ENCODE data around the gene SERPINA5.
"Not testable (repeated sequence)": the region's sequence is repeated elsewhere in the genome, so short reads cannot be mapped to it uniquely, and the experiment has no call there.

The SERPINA5 gene

DNA sequence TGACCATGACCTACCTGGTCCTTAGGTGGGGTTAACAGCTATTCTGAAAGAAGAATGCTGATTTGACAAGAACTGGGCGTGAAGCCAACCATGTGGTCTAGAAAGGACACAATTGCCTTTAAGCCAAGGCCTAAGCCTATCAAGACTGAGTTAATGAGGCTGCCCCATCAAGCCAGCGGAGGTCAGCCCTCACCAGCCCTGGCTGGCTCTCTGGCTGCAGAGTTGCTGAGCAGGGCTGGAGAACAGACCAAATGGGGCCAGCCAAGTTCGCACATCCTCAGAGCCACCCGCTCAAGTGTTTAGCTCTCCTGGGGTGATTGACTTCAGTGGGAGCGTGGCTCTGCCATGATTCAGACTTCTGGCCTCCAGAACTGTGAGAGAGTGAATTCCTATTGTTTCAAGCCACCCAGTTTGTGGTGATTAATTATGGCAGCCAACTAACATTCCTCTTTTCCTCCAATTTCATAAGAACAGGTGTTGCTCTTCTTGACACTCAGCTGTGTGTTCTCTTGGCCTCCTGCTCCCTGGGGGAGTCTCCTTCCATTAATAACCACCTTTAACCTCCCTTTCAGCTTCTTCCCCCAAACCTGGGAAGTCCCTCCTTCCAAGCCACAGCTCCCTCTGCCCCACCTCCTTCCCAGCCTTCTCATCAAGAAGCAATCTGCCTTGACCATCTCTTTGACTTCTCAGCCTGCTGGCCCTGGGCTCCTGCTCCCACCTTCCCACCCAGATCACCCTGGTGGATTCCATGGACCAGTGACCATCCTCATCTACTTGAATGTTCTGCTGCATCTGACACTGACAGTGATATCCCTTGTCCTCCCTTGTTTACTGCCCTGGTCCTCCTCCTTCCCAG, 5.3 kb upstream of the SERPINA5 start:
- DNase-seq (ENCODE audit: low read depth in 2 of 2) = no peak

DNA sequence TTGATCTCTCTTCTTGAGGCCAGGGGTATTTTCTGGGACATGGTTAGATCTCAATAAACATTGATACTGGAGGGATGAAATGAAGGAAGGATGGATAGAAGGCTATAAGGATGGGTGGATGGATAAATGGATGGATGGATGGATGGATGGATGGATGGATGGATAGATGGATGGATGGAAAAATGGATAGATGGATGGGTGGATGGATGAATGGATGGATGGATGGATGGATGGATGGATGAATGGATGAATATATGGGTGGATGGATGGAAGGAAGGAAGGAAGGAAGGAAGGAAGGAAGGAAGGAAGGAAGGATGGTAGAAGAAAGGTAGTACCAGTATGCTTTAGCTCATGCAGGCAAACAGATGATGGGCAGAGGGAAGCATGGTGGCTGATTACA, 3.8 kb upstream of the SERPINA5 start:
- not testable (repeated sequence) for DNase-seq (ENCODE audit: low read depth in 2 of 2)

DNA sequence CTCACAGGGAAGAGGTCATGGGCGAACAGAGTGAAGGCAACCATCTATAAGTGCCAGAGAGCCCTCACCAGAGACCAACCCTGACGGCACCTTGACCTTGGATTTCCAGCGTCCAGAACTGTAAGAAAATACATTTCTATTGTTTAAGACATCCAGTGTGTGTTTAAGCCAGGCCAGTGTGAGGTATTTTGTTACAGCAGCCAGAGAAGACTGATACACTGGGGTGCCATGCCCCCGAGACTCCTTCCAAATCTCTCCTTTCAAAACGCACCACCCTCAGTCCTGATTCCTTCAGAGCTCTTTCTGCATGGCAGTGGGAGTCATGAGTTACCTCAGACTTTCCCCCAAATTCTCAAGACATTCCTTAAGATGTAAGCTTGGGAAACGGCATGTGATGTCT, 2.5 kb upstream of the SERPINA5 start:
- no peak for DNase-seq (ENCODE audit: low read depth in 2 of 2)

DNA sequence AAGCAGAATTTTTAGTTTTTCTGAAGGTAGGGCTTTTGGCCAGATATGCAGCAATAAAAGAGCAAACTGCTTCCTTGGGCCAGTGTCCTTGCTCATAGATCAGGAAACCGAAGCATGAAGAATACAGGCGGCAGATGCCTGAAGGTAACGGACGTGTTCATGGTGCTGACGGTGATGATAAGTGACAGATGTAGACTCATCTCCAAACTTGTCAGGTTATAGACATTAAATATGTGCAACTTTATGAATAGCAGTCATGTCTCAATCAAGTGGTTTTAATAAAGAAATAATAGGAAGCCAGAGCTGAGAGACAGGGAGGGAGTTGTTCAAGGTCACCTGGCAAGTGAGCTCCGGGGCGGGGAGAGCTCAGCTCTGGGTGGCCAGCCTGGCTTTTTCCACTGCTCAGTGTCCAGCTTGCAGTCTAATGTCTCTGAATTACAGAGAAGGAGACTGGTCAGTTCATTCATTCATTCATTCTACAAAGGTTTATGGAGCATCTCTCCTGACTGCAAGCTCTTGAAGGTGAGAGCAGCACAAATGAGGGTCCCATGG, 1.0 kb downstream of the SERPINA5 start:
- no peak for DNase-seq (ENCODE audit: low read depth in 2 of 2)

DNA sequence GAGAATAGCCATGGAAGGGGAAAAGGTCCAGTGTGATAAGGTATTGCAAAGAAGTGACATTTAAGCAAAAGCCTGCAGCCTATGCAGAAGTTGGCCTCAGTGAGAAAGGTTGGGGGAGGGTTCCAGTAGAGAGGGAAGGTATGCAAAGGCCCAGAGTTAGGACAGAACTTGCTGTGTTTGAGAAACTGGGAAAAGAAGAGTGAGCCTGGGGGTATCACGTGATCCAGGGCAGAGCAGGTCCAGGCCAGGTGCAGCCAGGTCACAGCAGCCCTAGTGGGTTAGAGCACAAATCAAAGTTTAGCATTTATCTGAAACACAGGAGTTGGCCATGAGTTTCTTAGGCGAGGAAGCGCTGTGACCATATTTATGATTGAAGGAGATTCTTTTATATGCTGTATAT, 1.6 kb downstream of the SERPINA5 start:
- DNase-seq (ENCODE audit: low read depth in 2 of 2) = no peak

DNA sequence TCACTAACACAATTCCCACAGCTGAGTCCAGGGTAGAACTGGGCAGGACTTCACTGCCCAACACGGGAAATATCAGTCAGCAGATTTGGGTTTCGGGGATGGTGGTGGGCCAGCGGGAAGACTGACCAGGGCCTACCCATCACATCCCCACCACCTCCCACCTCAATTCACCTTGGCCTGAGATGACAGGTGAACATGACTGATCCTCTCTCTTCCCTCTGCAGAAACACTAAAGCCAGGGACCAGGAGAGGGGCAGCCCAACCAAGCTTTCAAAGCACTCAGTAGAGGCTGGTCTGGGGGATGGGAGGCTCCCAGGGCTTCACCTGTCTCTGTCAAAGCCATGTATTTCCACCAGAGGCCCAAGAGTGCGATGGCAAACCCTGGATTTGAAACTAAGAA, 2.3 kb downstream of the SERPINA5 start:
- DNase-seq (ENCODE audit: low read depth in 2 of 2) = no peak

DNA sequence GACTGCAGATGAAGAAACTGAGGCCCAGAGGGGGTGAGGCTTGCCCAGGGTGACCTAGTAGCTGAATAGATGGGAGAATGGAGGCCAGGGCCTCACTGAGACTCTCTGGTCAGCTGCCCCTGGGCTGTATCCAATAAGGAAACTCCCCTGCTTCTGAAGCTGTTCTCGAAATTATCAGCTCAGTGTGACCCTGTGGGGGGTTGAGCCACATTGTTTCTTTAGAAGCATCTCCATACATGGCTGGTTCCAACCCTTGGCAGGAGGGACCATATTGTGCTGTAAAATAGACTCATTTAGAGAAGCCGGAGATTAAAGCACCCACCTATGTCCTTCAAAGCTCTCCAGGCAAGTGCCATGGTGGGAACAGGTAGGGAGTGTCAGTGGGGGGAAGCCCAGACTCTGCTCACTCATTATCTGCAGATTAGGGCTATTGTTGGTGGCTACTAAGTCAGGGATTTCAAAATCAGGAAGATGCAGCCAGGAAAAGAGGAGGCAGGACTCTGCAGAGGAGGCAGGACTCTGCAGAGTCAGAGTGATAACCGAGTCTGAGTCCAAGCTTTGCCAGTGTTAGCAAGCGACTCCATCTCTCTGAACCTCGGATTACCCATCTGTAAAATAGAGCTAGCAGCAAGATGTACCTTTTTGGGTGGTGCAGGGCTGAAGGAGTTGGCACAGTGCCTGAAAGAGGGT, 3.5 kb downstream of the SERPINA5 start:
- DNase-seq (ENCODE audit: low read depth in 2 of 2) = no peak

DNA sequence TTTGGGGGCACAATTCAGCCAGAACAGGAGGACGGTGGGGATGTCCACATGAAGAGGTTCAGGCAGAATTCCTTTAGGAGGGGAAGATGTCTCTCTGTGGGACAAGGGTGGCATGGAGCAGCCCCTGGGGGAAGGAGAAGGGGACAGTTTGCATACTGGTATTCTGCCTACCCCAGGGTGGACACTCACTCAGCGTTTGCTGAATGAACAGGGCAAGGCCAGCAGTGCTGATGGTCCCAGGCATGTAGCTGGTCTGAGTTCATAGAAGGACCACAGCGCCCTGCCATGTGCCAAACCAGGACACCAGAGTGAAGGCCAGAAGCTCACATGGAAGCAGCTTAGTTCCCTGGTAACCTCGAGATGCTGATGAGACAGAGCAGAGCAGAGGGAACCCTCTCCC, 5.4 kb downstream of the SERPINA5 start:
- no peak for DNase-seq (ENCODE audit: low read depth in 2 of 2)

DNA sequence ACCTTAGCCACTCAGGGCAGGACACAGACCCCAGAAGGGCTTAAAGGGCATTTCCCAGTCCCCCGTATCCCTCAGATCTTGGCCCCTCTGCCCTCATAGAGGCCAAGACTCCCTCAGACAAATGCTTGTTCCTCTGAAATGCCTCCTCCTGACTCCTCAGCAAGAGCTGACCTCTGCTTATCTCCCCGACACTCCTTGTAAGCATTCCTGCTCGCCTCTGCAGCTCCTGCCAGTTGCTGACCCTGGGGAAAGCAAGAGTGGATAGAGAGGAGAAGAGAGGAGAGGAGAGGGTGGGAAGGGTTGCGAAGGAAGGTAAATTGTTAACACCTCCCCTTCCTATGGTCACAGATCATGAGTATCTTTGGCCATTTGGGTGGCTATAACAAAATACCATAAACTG, 7.1 kb downstream of the SERPINA5 start:
- DNase-seq (ENCODE audit: low read depth in 2 of 2) = no peak

DNA sequence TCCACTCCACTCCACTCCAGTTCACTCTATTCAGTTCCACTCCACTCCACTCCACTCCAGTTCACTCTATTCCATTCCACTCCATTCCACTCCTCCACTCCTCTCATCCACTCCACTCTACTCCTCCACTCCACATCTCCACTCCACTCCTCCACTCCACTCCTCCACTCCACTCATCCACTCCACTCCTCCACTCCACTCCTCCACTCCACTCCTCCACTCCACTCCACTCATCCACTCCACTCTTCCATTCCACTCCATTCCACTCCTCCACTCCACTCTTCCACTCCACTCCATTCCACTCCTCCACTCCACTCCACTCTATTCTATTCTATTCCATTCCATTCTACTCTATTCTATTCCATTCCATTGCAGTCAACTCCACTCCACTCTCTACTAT, 9.8 kb downstream of the SERPINA5 start:
- DNase-seq (ENCODE audit: low read depth in 2 of 2) = no peak

DNA sequence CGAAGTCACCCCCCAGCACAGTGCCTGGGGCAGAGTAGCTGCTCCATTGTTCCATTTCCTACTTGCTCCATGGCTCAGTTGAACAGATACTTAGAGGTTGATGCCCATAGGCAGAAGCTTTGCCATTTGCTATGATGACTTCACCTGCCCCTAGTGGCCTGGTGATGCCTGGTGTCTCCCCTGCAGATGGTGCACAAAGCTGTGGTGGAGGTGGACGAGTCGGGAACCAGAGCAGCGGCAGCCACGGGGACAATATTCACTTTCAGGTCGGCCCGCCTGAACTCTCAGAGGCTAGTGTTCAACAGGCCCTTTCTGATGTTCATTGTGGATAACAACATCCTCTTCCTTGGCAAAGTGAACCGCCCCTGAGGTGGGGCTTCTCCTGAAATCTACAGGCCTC, 10.6 kb downstream of the SERPINA5 start:
- DNase-seq (ENCODE audit: low read depth in 2 of 2) = no peak

DNA sequence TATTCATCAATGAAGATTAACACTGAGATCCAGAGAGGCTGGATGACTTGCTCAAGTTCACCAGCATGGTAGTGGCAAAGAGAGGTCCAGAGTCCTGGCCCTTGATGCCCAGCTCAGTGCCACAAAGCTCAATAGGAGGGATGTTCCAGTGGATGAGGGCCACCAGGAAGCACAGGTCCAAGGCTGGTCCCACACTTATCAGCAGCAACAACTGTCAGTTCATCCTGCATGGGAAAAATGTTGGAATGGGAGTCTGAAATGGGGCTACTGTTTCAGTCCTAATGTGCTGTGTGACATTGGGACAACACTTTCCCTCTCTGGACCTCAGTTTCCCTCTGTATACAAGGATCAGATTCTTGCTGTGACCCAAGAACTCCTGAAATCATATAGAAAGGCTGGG, 11.2 kb downstream of the SERPINA5 start:
- no peak for DNase-seq (ENCODE audit: low read depth in 2 of 2)

DNA sequence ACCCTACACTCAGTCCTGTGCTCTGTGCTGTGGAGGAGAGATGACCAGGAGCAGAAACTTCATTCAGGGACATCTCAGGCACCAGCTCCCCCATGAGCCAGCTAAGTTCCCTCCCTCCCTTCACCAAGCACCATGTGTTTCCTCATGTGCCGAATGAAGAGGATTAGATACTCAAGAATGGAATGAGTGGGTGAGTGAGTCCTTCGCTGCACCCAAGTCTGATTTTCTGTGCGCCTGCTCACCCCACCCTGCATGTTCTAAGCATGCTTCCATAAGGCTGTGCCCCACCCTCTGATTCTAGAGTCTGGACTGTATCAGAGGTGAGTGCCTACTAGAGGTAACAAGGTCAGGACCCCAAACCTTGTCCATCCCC, 12.1 kb downstream of the SERPINA5 start:
- DNase-seq (ENCODE audit: low read depth in 2 of 2) = no peak

DNA sequence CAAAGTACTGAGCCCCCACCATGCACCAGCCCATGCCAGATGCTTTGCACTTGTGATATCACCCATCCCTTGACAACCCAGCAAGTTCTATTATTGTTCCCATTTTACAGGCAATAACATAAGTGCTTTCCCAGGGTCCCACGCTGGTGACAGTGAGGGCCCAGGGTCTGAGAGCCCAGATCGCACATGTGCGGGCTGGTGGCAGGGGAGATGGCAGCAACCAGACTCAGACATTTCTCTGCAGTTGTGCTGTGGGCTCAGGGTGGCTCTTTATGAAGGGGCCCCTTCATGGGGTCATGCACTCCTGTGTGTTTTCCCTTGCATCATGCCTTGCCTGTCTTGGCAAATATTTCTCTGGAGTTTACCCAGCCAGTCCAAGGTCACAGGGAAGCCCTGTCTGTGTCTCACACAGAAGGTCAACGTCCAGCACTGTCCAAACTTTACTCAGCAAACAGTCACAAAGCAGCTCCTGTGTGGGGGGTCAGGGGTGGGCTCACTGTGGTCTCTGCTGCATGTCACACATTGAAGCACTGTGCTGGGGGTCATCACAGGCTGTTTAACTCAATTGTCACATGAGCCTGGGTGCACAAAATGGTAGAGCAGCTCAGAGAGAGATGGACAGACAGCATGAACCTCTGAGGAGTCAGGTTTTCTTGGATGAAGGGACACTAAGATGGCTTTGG, 12.7 kb downstream of the SERPINA5 start:
- no peak for DNase-seq (ENCODE audit: low read depth in 2 of 2)

DNA sequence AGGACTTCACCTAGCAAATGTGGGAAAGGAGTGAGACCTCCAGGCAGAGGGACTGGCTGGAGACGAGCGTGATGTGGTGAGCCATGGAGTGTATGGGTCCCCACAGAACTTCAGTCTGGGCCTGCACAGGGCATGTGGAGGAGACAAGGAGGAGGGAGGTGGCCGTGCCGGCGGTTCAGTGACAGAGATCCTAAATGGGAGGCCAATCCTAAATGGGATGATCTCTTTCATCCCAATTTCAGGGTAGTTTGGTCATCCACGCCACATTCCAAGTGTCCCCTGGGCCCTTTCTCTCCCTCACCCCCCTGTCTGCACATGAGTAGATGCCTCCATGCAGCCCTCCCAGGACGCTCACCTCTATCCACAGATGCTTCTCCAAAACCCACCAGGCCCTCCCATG, 13.2 kb downstream of the SERPINA5 start:
- no peak for DNase-seq (ENCODE audit: low read depth in 2 of 2)

DNA sequence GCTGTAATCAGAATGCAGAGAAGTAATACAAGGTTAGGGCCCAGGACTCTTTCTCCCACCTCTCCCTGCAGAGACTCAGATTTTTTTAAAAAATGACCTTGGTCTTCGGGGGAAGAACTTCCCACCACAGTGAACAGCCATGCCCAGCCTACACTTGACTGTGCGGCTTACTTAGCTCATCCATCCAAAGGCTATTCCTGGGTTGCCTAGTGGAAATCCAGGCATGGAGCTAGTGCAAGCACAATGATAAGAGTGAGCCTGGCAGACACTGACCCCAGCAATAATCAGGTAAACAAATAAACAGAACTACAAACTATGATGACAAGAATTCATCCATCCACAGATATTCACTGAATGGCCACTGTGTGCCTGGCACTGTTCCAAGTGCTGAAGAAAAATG, 14.7 kb downstream of the SERPINA5 start:
- no peak for DNase-seq (ENCODE audit: low read depth in 2 of 2)

DNA sequence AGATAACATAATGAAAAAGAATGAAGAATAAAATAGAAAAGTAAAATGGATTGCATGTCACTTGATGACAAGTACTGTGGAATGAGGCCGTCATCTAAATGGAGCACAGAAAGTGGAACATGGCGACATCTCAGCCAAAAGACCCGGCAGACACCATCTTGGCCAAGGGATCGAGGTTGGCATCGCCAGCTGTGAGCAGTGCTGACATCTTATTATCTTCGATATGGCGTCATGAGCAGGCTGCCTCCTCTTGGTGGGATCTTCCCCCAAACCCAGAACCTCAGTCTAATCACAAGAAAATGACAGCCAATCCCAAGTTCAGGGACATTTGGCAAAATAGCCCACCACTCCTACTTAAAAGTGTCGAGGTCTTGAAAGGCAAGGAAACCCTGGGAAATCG, 15.1 kb downstream of the SERPINA5 start:
- DNase-seq (ENCODE audit: low read depth in 2 of 2) = no peak

DNA sequence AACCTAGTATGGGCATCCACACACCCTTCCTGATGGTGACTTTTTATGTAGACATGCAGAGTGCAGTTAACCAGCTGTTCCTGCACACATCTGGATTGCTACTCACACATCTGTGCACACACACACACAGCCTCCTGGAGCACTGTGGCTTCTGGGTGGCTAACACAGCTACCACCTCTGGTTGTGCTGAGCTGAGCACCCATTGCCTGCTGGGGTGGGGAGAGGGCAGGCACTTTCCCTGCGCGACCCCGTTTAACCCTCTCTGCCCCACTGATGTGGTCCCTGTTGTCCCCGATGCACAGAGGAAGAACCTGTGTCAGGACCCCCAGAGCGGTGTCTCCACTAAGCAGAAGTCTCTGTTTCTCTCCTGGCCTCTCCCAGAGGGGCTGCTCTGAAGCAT, 16.6 kb downstream of the SERPINA5 start:
- no peak for DNase-seq (ENCODE audit: low read depth in 2 of 2)

DNA sequence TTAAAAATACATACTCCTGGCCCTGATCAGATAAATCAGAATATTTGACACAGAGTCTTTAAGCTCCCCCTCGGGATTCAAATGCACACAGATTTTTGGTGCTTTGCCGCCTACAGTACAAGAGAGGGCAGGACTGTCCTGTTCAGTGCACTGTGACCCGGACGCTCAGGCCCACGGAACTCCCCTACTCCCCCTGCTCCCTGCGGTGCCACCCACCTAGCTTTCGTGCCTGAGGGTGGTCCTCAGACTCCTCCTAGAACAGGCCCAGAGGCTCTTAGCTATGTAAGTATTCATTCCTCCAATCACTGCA, 17.2 kb downstream of the SERPINA5 start:
- DNase-seq (ENCODE audit: low read depth in 2 of 2) = no peak

DNA sequence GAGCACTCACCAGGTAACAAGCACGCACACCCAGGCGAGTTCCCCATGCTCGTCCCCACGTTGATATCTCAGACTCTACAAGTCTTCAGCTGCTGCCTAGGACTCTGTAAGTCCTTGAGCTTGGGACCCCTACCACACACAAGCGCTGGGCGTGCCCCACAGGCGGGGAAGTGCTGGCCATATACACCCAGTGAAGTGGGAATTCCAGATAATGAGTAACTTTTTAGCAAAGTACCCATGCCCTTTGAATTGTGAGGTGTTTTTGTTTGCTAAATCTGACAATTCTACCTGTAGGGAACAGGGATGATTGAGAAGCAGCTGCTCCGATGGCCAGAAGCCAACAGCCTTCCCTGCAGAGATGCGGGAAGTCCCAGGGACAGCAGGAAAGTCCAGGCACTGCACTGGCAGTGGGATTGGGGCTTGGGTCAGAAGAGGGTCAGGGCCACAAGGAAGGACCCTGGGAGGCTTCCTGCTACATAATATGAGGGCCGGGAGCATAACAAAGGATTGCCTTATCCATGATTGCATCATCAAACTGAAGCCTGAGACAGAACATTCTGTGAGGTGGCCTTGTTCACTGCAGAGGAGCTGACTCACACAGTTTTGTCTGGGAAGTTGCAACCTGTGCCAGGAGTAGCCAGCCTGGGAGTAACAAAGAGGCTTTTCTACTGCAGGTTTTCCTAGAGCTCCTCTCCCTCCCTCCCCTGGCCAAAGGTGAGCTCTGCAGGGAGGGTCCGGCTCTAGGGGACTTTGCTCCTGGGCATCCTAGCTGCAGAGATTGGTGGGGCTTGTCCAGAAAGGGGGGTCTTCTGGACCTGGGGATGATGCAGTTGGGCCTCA, 17.8 kb downstream of the SERPINA5 start:
- DNase-seq (ENCODE audit: low read depth in 2 of 2) = peak; percentile 86 to 88

DNA sequence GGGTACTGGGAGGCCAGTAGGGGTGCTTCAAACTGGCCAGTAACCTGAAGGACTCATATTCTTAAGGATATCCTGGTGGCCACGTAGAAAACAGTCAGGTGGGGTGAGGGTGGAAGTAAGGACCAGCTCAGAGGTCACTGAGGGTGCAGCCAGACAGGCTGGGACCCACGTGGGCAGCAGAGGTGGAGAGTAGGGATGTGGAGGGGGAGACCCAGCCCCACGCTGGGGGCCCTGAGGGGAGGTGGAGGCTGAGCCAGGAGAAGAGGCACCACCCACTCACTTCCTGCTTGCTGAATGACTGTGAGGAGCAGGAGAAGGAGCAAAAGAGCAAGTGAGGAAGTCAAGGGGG, 18.4 kb downstream of the SERPINA5 start:
- DNase-seq (ENCODE audit: low read depth in 2 of 2) = no peak

DNA sequence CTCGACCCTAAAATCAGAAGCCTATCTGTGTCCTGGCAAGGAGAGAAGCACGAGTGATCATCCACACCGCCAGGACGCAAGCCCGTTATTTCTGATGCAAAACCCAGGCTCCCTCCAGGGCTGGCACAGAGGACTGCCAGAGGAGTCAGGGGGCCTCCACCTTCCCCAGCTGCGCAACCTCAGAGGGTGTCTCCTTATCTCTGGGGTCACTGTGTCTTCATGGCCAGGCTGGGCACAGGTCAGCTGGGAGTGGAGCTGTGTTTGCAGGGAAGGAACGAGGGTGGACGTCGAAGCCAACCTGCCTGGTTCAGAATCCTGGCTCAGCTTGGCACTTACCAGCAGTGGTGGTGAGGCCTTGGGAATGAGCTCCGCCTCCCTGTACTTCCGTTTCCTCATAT, 18.9 kb downstream of the SERPINA5 start:
- no peak for DNase-seq (ENCODE audit: low read depth in 2 of 2)

All from fibroblast of skin of left quadriceps (primary cell).